PC-3 (cell line): ENCODE measurements around the gene UBE2L3. TPM values are rescaled to one million over a fixed set of nuclear protein-coding genes. Genes with fewer than 3 reads are reported as not detected.

Experiments used
- ATAC-seq: fragments of 200-7000 bp; cut with Tn5 transposase; 2 replicates; pipeline ENCODE4 v1.9.1; 2020; ENCODE audit warnings: mild to moderate bottlenecking, moderate library complexity
- BruUV-seq: library from RNA; stranded (reverse); fragments of 400-500 nt; replicated peaks from 2 replicates; lab custom pipeline; 2021; lab: Mats Ljungman, UMichigan
- CTCF ChIA-PET: fragments of 300-600 bp; sonication (Branson Sonifier 250); formaldehyde crosslinking; loops from one replicate; lab custom pipeline; 2022; ENCODE audit warnings: antibody characterized with exemption; lab: Charles Lee
- POLR2A ChIA-PET: fragments of 300-600 bp; sonication (Branson Sonifier 250); formaldehyde crosslinking; loops from one replicate; lab custom pipeline; 2022; ENCODE audit warnings: antibody characterized with exemption; ENCODE audit not compliant: unreplicated experiment; lab: Charles Lee
- DNase-seq: peaks from one replicate; pipeline ENCODE4 v3.0.0-alpha.2; 2015
- H2AFZ ChIP-seq: fragments of 300-600 bp; sonication (generic); 2 replicates; pipeline ENCODE4 v1.6.0; 2016; ENCODE audit warnings: antibody characterized with exemption, low read length
- H3F3A ChIP-seq: fragments of 300-600 bp; sonication (generic); one replicate; pipeline ENCODE4 v1.6.0; 2017; ENCODE audit warnings: antibody characterized with exemption, low read length, control low read depth, mild to moderate bottlenecking; ENCODE audit not compliant: unreplicated experiment
- H3K27ac ChIP-seq: fragments of 300-600 bp; sonication (generic); 2 replicates; pipeline ENCODE4 v1.5.1; 2016; ENCODE audit warnings: mild to moderate bottlenecking, low read length
- H3K27me3 ChIP-seq: fragments of 300-600 bp; sonication (generic); 2 replicates; pipeline ENCODE4 v1.6.1; 2016; ENCODE audit warnings: low read length, mixed read lengths
- H3K36me3 ChIP-seq: fragments of 300-600 bp; sonication (generic); 2 replicates; pipeline ENCODE4 v1.6.1; 2016; ENCODE audit warnings: low read depth, mixed run types, low read length, mixed read lengths
- H3K4me1 ChIP-seq: fragments of 300-600 bp; sonication (generic); 2 replicates; pipeline ENCODE4 v1.5.1; 2016; ENCODE audit warnings: low read length; ENCODE audit not compliant: insufficient read depth
- H3K4me2 ChIP-seq: fragments of 300-600 bp; sonication (generic); 2 replicates; pipeline ENCODE4 v1.6.0; 2016; ENCODE audit warnings: low read length
- H3K4me3 ChIP-seq: fragments of 300-600 bp; sonication (generic); 2 replicates; pipeline ENCODE4 v1.5.1; 2016; ENCODE audit warnings: mild to moderate bottlenecking, low read length, mixed read lengths
- H3K79me2 ChIP-seq: fragments of 300-600 bp; sonication (generic); 2 replicates; pipeline ENCODE4 v1.6.1; 2017; ENCODE audit warnings: low read length, mixed read lengths
- H3K9ac ChIP-seq: fragments of 300-600 bp; sonication (generic); 2 replicates; pipeline ENCODE4 v1.6.0; 2016; ENCODE audit warnings: mild to moderate bottlenecking, low read length
- H3K9me2 ChIP-seq: fragments of 300-600 bp; sonication (generic); replicated peaks from 2 replicates; pipeline ENCODE4 v1.6.1; 2016; ENCODE audit warnings: mixed run types, low read length, mixed read lengths
- H3K9me3 ChIP-seq: fragments of 300-600 bp; sonication (generic); 2 replicates; pipeline ENCODE4 v1.6.1; 2016; ENCODE audit warnings: low read length, mixed read lengths
- H4K20me1 ChIP-seq: fragments of 300-600 bp; sonication (generic); 2 replicates; pipeline ENCODE4 v1.6.1; 2016; ENCODE audit warnings: low read length, mixed read lengths
- EZH2 ChIP-seq: fragments of 300-600 bp; sonication (generic); IDR thresholded peaks from one replicate; pipeline ENCODE4 v1.6.1; 2017; ENCODE audit warnings: antibody characterized with exemption, mild to moderate bottlenecking, low read length; ENCODE audit not compliant: unreplicated experiment
- EZH2phosphoT487 ChIP-seq: fragments of 300-600 bp; sonication (generic); IDR thresholded peaks from 2 replicates; pipeline ENCODE4 v1.6.1; 2018; ENCODE audit warnings: mild to moderate bottlenecking, antibody characterized with exemption, low read length, borderline replicate concordance
- intact Hi-C: fragments of 100-400 bp; cut with micrococcal nuclease; formaldehyde crosslinking; loops from 2 replicates; pipeline ENCODE4 v1.9.0; 2023
- total RNA-seq: library from RNA; depleted of rRNA; stranded (reverse); fragments of >200 nt; gene quantifications from 2 replicates; pipeline ENCODE4 v1.2.3, GENCODE V29; 2014
- TF ChIP-seq, protein P1 (sequence below): fragments of 300-600 bp; sonication (generic); conservative IDR thresholded peaks from 2 replicates; pipeline ENCODE4 v1.5.1; 2017; ENCODE audit warnings: antibody characterized with exemption, low read depth, mild to moderate bottlenecking, low read length

Gene UBE2L3
- total RNA-seq, 1 experiment from 2014 or later = 72.0 TPM

DNA sequence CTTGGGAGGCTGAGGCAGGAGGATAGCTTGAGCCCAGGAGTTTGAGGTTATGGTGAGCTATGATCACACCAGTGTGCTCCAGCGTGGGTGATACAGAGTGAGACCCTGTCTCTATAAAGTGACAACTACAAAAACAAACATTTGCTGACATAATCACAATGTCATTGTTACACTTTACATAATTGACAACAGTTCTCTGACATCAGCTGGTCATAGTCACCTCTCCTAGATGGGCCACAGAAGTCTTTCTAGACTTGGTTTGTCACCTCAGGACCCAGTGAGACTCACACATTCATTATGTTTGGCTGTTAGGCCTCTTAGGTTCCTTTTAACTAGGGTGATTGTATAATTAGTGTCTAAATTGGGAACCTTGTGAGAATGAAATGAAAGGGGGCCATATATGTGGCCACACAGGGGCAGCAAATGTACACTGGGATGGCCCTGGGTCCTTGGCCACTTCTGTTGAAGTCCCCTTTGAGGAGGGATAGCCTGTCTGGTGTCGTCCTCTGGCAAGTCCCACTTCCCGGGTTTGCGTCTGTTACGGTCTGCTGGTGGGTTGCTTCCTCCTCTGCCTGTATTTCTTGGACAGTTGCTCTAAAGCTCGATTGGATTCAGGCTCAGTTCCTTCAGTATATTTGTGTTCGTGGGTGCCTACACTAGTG, 92.5 kb downstream of the UBE2L3 start:
- no peak overlapping the region for H3K27ac ChIP-seq
- no peaks in the 10 kb centered on the region for H3K27me3 ChIP-seq
- no peaks in the 10 kb centered on the region for H4K20me1 ChIP-seq
- no peaks in the 10 kb centered on the region for H3K9me3 ChIP-seq
- H3K9ac ChIP-seq = no peak overlapping the region
- no peak overlapping the region for H3K4me3 ChIP-seq
- H3K4me2 ChIP-seq = no peak overlapping the region
- intact Hi-C loops = no loop called here
- CTCF ChIA-PET = no interaction called here
- TF ChIP-seq EZH2 (no peak), EZH2phosphoT487 (no peak)
- TF ChIP-seq, protein P1, sequence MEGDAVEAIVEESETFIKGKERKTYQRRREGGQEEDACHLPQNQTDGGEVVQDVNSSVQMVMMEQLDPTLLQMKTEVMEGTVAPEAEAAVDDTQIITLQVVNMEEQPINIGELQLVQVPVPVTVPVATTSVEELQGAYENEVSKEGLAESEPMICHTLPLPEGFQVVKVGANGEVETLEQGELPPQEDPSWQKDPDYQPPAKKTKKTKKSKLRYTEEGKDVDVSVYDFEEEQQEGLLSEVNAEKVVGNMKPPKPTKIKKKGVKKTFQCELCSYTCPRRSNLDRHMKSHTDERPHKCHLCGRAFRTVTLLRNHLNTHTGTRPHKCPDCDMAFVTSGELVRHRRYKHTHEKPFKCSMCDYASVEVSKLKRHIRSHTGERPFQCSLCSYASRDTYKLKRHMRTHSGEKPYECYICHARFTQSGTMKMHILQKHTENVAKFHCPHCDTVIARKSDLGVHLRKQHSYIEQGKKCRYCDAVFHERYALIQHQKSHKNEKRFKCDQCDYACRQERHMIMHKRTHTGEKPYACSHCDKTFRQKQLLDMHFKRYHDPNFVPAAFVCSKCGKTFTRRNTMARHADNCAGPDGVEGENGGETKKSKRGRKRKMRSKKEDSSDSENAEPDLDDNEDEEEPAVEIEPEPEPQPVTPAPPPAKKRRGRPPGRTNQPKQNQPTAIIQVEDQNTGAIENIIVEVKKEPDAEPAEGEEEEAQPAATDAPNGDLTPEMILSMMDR = no peak
- POLR2A ChIA-PET = no interaction called here
- DNase-seq = no peak
- H3K36me3 ChIP-seq = no peaks in the 10 kb centered on the region
- H3K79me2 ChIP-seq = no peaks in the 10 kb centered on the region
- no TSS peak for BruUV-seq
- H3K4me1 ChIP-seq = peaks cover 4% of the 10 kb centered on the region; the same call in 1 of the 2 replicates
- no peaks in the 10 kb centered on the region for H3F3A ChIP-seq
- H3K9me2 ChIP-seq = no peaks in the 10 kb centered on the region
- H2AFZ ChIP-seq = no peak overlapping the region
- no peak for ATAC-seq

DNA sequence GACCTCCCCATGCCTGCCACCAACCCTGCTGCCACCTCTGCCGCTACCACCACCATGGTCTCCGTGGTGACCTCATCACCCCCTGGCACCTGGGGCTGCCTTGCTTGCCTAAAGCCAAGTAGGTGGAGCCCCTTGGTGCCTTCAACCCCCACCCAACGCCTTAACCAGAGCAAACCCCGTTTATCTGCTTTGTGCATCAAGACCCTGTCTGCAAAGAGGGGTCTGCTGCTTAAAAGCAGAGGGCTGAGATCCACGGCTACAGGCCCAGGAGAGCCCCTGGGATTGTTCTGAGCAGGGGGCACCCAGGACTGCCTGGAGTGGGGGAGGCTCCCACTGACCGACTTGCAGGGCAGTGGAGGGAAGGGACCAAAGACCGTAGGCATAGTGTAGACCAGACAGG, 93.4 kb downstream of the UBE2L3 start:
- no peak for DNase-seq
- intact Hi-C loops = no loop called here
- Histone ChIP-seq H4K20me1 (no peaks in the 10 kb centered on the region), H3K4me3 (no peak overlapping the region), H3K79me2 (no peaks in the 10 kb centered on the region), H3F3A (no peaks in the 10 kb centered on the region), H3K36me3 (no peaks in the 10 kb centered on the region), H2AFZ (no peak overlapping the region), H3K9me3 (no peaks in the 10 kb centered on the region), H3K4me1 (peaks cover 4% of the 10 kb centered on the region; the same call in 1 of the 2 replicates), H3K9ac (no peak overlapping the region), H3K27me3 (no peaks in the 10 kb centered on the region), H3K9me2 (no peaks in the 10 kb centered on the region), H3K4me2 (no peak overlapping the region), H3K27ac (no peak overlapping the region)
- ATAC-seq = no peak
- no peak for TF ChIP-seq EZH2phosphoT487
- ChIA-PET POLR2A (no interaction called here), CTCF (no interaction called here)
- BruUV-seq = no TSS peak

DNA sequence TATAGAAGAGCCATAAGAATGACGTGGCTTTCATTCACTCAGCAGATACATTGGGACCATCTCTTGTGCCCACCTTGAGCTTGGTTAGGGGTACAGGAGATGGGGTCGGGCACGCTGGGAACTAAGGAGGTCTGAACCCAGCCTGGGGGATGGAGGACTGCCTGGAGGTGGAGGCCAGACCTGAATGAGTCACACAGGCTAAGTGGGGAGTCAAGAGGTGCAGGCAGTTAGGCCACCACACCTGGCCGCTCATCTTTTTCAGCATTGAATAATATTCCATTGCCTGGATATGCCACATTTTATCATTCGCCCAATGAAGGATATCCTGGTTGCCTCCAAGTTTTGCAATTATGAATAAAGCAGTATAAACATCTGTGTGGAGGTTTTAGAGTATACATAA, 94.5 kb downstream of the UBE2L3 start:
- Histone ChIP-seq H3K27ac (no peak overlapping the region), H3K27me3 (no peaks in the 10 kb centered on the region), H2AFZ (no peak overlapping the region), H3K36me3 (no peaks in the 10 kb centered on the region), H3K79me2 (peaks cover 8% of the 10 kb centered on the region), H3K4me2 (no peak overlapping the region), H3K4me1 (peaks cover 4% of the 10 kb centered on the region; the same call in 1 of the 2 replicates), H3K9ac (no peak overlapping the region), H3K9me2 (no peaks in the 10 kb centered on the region), H3F3A (no peaks in the 10 kb centered on the region), H4K20me1 (no peaks in the 10 kb centered on the region), H3K9me3 (no peaks in the 10 kb centered on the region), H3K4me3 (no peak overlapping the region)
- no peak for DNase-seq
- no peak for TF ChIP-seq EZH2
- TF ChIP-seq, protein P1 = no peak
- TF ChIP-seq EZH2phosphoT487 = no peak
- intact Hi-C loops = no loop called here
- ATAC-seq = no peak
- ChIA-PET POLR2A (no interaction called here), CTCF (no interaction called here)
- no TSS peak for BruUV-seq
